NCI-H146 (cell line): ENCODE measurements around the gene NXF3.
"Not testable (repeated sequence)": the region's sequence is repeated elsewhere in the genome, so short reads cannot be mapped to it uniquely, and the experiment has no call there.

Source experiments
- DNase-seq: peaks from one replicate; lab custom pipeline; 2025; lab: John Stamatoyannopoulos, UW

NXF3 gene

DNA sequence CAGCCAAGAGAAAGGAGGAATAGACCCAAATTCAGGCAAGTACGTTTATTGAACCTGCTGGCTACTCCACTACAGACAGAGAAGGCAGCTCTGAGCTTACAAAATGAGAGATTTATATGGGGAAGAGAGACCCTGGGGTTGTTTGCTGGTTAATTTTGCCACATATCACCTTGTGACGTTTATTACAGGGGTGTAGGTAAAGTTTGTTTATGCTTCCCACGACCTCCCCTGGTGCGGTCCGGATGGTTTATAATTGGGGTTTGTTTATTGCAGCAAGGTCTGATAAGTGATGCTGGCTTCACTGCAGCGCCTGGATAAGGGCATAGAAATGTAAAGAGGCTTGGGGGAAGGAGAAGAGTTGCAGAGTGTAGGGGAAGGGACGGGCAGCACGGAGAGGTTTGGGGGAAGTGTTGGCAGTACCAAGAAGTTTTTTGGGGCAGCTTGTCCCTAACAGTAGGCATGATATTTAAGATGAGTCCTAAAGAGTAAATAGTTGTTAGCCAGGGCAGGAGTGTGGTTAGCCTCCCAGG, 41.6 kb downstream of the NXF3 start:
- DNase-seq = no peak

DNA sequence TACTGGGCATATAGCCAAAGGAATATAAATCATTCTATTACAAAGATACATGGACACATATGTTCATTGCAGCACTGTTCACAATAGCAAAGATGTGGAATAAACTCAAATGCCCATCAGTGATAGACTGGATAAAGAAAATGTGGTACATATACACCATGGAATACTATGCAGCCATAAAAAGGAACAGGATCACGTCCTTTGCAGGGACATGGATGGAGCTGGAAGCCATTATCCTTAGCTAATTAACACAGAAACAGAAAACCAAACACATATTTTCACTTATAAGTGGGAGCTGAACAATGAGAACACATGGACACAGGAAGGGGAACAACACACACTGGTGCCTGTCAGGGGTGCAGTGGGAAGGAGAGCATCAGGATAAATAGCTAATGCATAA, 59.6 kb downstream of the NXF3 start:
- DNase-seq = not testable (repeated sequence)
